Tibial nerve (tissue), 3 donors: Measurements from ENCODE around the gene AKAP8L.

ENCODE experiments used
- POLR2A ChIP-seq, 2 donors: fragments of 450-650 bp; IDR thresholded peaks; one replicate each; pipeline ENCODE4 v1.6.1; 2017; ENCODE audit warnings: antibody characterized with exemption in 2 of 2, mild to moderate bottlenecking in 2 of 2, moderate library complexity in 2 of 2
- TF ChIP-seq, protein P1 (sequence below), 5 experiments: fragments of 200-600 bp in 3 of 5; fragments of 450-650 bp in 2 of 5; sonication (generic) in 3 of 5; IDR thresholded peaks; one replicate each; pipeline ENCODE4 v1.5.1; 2016 to 2019; ENCODE audit warnings: antibody characterized with exemption in 5 of 5, mild to moderate bottlenecking in 3 of 5, moderate library complexity in 2 of 5

DNA sequence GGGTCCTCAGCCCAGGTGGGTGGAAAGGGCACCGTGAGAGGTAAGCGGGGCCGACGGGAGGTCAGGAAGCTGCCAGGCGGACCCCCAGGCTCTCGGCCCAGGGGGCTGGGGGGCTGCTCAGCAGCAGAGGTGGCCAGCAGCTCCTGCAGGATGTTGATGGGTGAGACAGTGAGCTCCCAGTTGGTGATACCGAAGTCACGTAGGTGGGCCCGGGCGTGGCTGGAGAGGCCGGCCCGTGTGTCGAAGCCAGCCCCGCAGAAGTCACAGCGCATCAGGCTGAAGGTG is 18.0 kb upstream of the AKAP8L start:
- TF ChIP-seq, protein P1, sequence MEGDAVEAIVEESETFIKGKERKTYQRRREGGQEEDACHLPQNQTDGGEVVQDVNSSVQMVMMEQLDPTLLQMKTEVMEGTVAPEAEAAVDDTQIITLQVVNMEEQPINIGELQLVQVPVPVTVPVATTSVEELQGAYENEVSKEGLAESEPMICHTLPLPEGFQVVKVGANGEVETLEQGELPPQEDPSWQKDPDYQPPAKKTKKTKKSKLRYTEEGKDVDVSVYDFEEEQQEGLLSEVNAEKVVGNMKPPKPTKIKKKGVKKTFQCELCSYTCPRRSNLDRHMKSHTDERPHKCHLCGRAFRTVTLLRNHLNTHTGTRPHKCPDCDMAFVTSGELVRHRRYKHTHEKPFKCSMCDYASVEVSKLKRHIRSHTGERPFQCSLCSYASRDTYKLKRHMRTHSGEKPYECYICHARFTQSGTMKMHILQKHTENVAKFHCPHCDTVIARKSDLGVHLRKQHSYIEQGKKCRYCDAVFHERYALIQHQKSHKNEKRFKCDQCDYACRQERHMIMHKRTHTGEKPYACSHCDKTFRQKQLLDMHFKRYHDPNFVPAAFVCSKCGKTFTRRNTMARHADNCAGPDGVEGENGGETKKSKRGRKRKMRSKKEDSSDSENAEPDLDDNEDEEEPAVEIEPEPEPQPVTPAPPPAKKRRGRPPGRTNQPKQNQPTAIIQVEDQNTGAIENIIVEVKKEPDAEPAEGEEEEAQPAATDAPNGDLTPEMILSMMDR (IDR thresholded peaks at IDR 0.05) = no peak
- no peak for TF ChIP-seq POLR2A (IDR thresholded peaks at IDR 0.05)
